Measurements from ENCODE around the gene SRPK3. TPM values are rescaled to one million over a fixed set of nuclear protein-coding genes. Genes with fewer than 3 reads are reported as not detected.

Gene SRPK3
- total RNA-seq, 1 donor, result 0.36 TPM

DNA sequence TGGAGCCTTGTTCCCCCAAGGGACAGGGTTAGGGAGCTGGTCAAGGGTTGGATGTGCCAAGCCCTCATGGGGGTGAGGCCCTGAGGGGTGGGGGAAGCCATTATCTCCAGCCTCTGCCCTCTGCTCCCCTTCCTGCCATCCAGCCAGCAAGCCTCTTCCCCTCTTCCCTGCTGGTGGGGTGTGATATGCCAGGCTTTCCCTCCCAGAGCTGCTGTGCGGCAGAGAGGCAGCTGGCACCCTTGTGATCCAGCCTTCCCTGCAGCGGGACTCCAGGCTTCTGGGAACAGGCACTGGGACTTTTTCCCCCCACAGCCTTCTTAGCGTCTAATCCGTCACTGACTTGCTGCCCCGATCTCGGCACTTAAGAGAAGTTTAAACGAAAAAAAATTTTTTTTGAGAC, 19.9 kb downstream of the SRPK3 start:
- Histone ChIP-seq H2AFZ (ENCODE audit: low read length) (no peak overlapping the region), H3K9me3 (ENCODE audit: low read depth, low read length) (no peaks in the 10 kb centered on the region), H3K27ac (ENCODE audit: low read depth, low read length) (no peak overlapping the region), H3K27me3 (ENCODE audit: insufficient read depth, low read length) (no peaks in the 10 kb centered on the region), H3K79me2 (ENCODE audit: insufficient read depth, low read length) (peaks cover 15% of the 10 kb centered on the region), H3K4me2 (ENCODE audit: insufficient read depth, low read length) (no peak overlapping the region), H4K20me1 (ENCODE audit: insufficient read depth, low read length) (peaks cover 12% of the 10 kb centered on the region), H3K4me1 (ENCODE audit: insufficient read depth, low read length) (peaks cover 2% of the 10 kb centered on the region), H3K36me3 (ENCODE audit: insufficient read depth, low read length) (peaks cover 3% of the 10 kb centered on the region), H3K4me3 (ENCODE audit: insufficient read depth, low read length) (no peak overlapping the region)
- peak; percentile 88 for DNase-seq (ENCODE audit: insufficient read length, low spot score, missing footprints)
- TF ChIP-seq, protein P1, sequence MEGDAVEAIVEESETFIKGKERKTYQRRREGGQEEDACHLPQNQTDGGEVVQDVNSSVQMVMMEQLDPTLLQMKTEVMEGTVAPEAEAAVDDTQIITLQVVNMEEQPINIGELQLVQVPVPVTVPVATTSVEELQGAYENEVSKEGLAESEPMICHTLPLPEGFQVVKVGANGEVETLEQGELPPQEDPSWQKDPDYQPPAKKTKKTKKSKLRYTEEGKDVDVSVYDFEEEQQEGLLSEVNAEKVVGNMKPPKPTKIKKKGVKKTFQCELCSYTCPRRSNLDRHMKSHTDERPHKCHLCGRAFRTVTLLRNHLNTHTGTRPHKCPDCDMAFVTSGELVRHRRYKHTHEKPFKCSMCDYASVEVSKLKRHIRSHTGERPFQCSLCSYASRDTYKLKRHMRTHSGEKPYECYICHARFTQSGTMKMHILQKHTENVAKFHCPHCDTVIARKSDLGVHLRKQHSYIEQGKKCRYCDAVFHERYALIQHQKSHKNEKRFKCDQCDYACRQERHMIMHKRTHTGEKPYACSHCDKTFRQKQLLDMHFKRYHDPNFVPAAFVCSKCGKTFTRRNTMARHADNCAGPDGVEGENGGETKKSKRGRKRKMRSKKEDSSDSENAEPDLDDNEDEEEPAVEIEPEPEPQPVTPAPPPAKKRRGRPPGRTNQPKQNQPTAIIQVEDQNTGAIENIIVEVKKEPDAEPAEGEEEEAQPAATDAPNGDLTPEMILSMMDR (IDR thresholded peaks at IDR 0.05; ENCODE audit: extremely low read depth, low read depth, low read length), result no peak

DNA sequence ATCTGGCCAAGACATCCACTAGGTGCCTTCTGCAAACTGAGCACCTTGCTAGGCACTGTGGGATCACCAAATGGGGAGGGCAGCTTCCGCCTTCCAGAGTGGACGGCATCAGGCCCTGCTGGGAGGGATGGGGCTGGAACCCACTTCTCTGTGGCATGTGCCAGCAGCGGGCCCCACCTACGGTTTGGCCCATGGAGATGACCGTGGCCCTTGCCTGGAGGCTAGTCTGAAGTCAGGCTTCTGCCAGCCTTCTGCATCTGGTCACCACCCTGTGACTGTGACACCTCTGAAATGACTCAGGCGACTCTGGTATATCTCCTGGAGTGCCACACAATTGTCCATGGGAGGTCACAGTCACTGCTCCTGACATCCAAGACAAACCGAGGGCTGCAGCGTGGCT, 20.8 kb downstream of the SRPK3 start:
- no peaks in the 10 kb centered on the region for H3K9me3 ChIP-seq (ENCODE audit: low read depth, low read length)
- peaks cover 6% of the 10 kb centered on the region for H3K79me2 ChIP-seq (ENCODE audit: insufficient read depth, low read length)
- H3K36me3 ChIP-seq (ENCODE audit: insufficient read depth, low read length), result peaks cover 3% of the 10 kb centered on the region
- DNase-seq (ENCODE audit: insufficient read length, low spot score, missing footprints), result no peak
- TF ChIP-seq, protein P1 (IDR thresholded peaks at IDR 0.05; ENCODE audit: extremely low read depth, low read depth, low read length), result no peak
- no peaks in the 10 kb centered on the region for H3K27me3 ChIP-seq (ENCODE audit: insufficient read depth, low read length)
- H4K20me1 ChIP-seq (ENCODE audit: insufficient read depth, low read length), result peaks cover 5% of the 10 kb centered on the region
- H3K4me3 ChIP-seq (ENCODE audit: insufficient read depth, low read length), result no peak overlapping the region
- no peak overlapping the region for H3K27ac ChIP-seq (ENCODE audit: low read depth, low read length)
- no peak overlapping the region for H3K4me2 ChIP-seq (ENCODE audit: insufficient read depth, low read length)
- no peak overlapping the region for H2AFZ ChIP-seq (ENCODE audit: low read length)
- no peaks in the 10 kb centered on the region for H3K4me1 ChIP-seq (ENCODE audit: insufficient read depth, low read length)

DNA sequence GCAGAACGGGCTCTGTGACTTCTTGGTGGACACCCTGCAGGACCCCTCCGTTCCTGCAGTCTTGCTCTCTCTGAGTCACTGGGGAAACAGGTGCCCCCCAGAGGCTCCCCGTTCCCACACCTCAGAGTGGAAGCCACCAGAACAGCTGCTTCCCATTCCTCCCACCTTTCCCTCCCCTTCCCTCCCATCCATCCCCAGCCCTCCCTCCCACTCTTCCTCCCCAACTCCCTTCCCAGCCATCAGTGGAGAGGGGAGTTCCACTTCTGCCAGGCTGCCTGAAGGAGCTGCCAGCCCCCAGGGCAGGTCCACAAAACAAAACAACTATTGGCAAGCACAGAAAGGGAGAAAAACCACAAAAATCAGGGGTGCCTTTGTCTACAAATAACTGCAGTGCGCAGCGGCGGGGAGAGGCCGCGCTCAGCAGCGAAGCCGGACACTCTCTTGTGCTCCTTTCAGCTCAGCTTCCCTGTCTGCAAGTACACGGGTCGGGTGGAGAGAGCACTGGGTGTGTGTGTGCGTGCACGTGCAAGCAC, 21.7 kb downstream of the SRPK3 start:
- no peaks in the 10 kb centered on the region for H3K9me3 ChIP-seq (ENCODE audit: low read depth, low read length)
- no peak overlapping the region for H3K4me2 ChIP-seq (ENCODE audit: insufficient read depth, low read length)
- TF ChIP-seq, protein P1 (IDR thresholded peaks at IDR 0.05; ENCODE audit: extremely low read depth, low read depth, low read length), result no peak
- peaks cover 2% of the 10 kb centered on the region for H3K36me3 ChIP-seq (ENCODE audit: insufficient read depth, low read length)
- no peaks in the 10 kb centered on the region for H3K27me3 ChIP-seq (ENCODE audit: insufficient read depth, low read length)
- DNase-seq (ENCODE audit: insufficient read length, low spot score, missing footprints), result no peak
- H3K27ac ChIP-seq (ENCODE audit: low read depth, low read length), result no peak overlapping the region
- H4K20me1 ChIP-seq (ENCODE audit: insufficient read depth, low read length), result no peaks in the 10 kb centered on the region
- no peak overlapping the region for H3K4me3 ChIP-seq (ENCODE audit: insufficient read depth, low read length)
- H3K4me1 ChIP-seq (ENCODE audit: insufficient read depth, low read length), result no peaks in the 10 kb centered on the region
- H3K79me2 ChIP-seq (ENCODE audit: insufficient read depth, low read length), result no peaks in the 10 kb centered on the region
- H2AFZ ChIP-seq (ENCODE audit: low read length), result no peak overlapping the region

DNA sequence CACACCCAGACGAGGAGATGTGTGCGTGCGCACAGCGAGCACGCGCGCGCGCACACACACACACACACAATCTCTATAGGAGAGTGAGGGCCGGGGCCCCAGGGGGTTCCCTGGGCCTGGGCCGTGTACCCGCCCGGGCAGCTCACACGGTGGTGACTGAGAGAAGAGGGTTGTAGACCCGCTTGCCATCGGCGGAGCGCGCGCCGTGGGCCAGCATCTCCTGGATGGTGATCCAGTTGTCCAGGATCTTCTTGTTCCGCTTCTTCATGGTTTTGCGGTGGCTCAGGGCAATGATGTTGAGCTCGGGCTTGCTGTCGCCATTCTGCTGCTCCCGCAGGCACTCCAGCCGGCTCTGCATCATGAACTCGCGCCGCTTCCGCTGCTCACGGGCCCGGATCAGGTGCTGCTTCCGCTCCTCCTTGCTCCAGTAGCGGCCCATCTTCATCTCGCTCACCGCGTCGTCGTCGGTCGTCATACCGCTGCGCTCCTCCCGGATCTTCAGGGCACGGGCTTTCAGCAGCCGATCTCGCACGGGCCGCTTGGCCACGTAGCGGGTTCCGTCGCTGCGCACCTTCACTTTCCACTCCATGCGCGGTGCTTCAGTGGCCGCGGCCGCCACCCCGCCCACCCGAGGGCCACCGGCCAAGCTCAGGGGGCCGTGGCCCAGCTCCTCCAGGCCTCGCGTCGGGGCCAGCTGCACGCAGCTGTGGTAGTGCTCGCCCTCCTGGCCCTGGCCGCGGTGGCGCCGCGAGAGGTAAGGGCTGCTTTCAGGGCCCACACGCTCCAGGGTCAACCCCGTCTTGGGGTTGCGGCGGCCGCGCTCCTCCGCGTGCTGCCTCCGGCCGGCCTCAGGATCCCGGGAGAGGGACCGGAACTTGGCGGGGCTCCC, 22.6 kb downstream of the SRPK3 start:
- no peak for DNase-seq (ENCODE audit: insufficient read length, low spot score, missing footprints)
- Histone ChIP-seq H3K9me3 (ENCODE audit: low read depth, low read length) (no peaks in the 10 kb centered on the region), H3K4me2 (ENCODE audit: insufficient read depth, low read length) (no peak overlapping the region), H3K79me2 (ENCODE audit: insufficient read depth, low read length) (no peaks in the 10 kb centered on the region), H3K27me3 (ENCODE audit: insufficient read depth, low read length) (no peaks in the 10 kb centered on the region), H3K4me3 (ENCODE audit: insufficient read depth, low read length) (no peak overlapping the region), H4K20me1 (ENCODE audit: insufficient read depth, low read length) (no peaks in the 10 kb centered on the region), H3K4me1 (ENCODE audit: insufficient read depth, low read length) (no peaks in the 10 kb centered on the region), H2AFZ (ENCODE audit: low read length) (no peak overlapping the region), H3K36me3 (ENCODE audit: insufficient read depth, low read length) (no peaks in the 10 kb centered on the region), H3K27ac (ENCODE audit: low read depth, low read length) (no peak overlapping the region)
- TF ChIP-seq, protein P1 (IDR thresholded peaks at IDR 0.05; ENCODE audit: extremely low read depth, low read depth, low read length), result no peak

Measured in osteoblast (primary cell).